Activated B cell treated with CpG ODN at 0.5 μM for 24 hours (primary cell): ENCODE measurements around the gene PTMA. TPM values are rescaled to one million over a fixed set of nuclear protein-coding genes. Genes with fewer than 3 reads are reported as not detected.

Source experiments
- ATAC-seq: fragments of 200-7000 bp; cut with Tn5 transposase; one replicate; pipeline ENCODE4 v1.10.0; 2021; ENCODE audit warnings: low read depth, mild to moderate bottlenecking, moderate library complexity
- CTCF ChIA-PET: fragments of 350-600 bp; sonication (Branson Sonifier 250); formaldehyde crosslinking; loops from one replicate; lab custom pipeline; 2021; ENCODE audit warnings: antibody characterized with exemption; lab: Charles Lee
- POLR2A ChIA-PET: fragments of 350-600 bp; sonication (Branson Sonifier 250); formaldehyde crosslinking; loops from one replicate; lab custom pipeline; 2021; ENCODE audit warnings: antibody characterized with exemption; lab: Charles Lee
- DNase-seq: peaks from one replicate; pipeline ENCODE4 v3.0.0; 2022
- H3K27ac Mint-ChIP-seq: one replicate; pipeline ENCODE4 v1.8.0; 2020; ENCODE audit warnings: mixed read lengths
- H3K27me3 Mint-ChIP-seq: one replicate; pipeline ENCODE4 v1.8.0; 2021; ENCODE audit warnings: mixed read lengths
- H3K36me3 Mint-ChIP-seq: one replicate; pipeline ENCODE4 v1.8.0; 2021; ENCODE audit warnings: low read depth, mixed read lengths
- H3K4me1 Mint-ChIP-seq: one replicate; pipeline ENCODE4 v1.8.0; 2021; ENCODE audit warnings: mixed read lengths
- H3K4me3 Mint-ChIP-seq: one replicate; pipeline ENCODE4 v1.8.0; 2020; ENCODE audit warnings: mild to moderate bottlenecking, mixed read lengths
- H3K9me3 Mint-ChIP-seq: one replicate; pipeline ENCODE4 v1.8.0; 2020; ENCODE audit warnings: mixed read lengths
- intact Hi-C: fragments of 100-400 bp; cut with micrococcal nuclease; formaldehyde crosslinking; loops from one replicate; pipeline ENCODE4 v1.15.1; 2024
- total RNA-seq: library from RNA; stranded (reverse); gene quantifications from 2 replicates; pipeline ENCODE4 v1.2.3, GENCODE V29; 2022
- TF ChIP-seq, protein P1 (sequence below): fragments of 200-600 bp; IDR thresholded peaks from one replicate; pipeline ENCODE4 v1.8.0; 2022; ENCODE audit warnings: antibody characterized with exemption, mild to moderate bottlenecking

Gene PTMA
- total RNA-seq, 1 donor from 2014 or later: 1,531 TPM

- Mint-ChIP-seq H3K36me3 (no peaks in the 10 kb centered on the region), H3K4me1 (peaks cover 33% of the 10 kb centered on the region), H3K9me3 (no peaks in the 10 kb centered on the region), H3K27ac (no peak overlapping the region), H3K4me3 (no peak overlapping the region), H3K27me3 (no peaks in the 10 kb centered on the region)
- ATAC-seq (no peak), DNase-seq (no peak)
- POLR2A ChIA-PET: interaction anchor here (1.8 to 12.0 kb wide), 3 partner anchors 10 to 27 kb away, joined by 5 to 280 read pairs (median 181); partner anchors contain the start of gene PTMA
- TF ChIP-seq, protein P1, sequence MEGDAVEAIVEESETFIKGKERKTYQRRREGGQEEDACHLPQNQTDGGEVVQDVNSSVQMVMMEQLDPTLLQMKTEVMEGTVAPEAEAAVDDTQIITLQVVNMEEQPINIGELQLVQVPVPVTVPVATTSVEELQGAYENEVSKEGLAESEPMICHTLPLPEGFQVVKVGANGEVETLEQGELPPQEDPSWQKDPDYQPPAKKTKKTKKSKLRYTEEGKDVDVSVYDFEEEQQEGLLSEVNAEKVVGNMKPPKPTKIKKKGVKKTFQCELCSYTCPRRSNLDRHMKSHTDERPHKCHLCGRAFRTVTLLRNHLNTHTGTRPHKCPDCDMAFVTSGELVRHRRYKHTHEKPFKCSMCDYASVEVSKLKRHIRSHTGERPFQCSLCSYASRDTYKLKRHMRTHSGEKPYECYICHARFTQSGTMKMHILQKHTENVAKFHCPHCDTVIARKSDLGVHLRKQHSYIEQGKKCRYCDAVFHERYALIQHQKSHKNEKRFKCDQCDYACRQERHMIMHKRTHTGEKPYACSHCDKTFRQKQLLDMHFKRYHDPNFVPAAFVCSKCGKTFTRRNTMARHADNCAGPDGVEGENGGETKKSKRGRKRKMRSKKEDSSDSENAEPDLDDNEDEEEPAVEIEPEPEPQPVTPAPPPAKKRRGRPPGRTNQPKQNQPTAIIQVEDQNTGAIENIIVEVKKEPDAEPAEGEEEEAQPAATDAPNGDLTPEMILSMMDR: no peak
- CTCF ChIA-PET: interaction anchor here (2.4 to 20.2 kb wide), 2 partner anchors 10 to 27 kb away, joined by 13 to 429 read pairs; no protein-coding TSS in a partner anchor
- intact Hi-C loops: loop anchor here (1.0 to 2.0 kb wide), 4 partner anchors 18 to 76 kb away; no protein-coding TSS in a partner anchor
These were observed 20.4 kb upstream of the PTMA start for GRCh38 chr2:231687961-231688360.

DNA sequence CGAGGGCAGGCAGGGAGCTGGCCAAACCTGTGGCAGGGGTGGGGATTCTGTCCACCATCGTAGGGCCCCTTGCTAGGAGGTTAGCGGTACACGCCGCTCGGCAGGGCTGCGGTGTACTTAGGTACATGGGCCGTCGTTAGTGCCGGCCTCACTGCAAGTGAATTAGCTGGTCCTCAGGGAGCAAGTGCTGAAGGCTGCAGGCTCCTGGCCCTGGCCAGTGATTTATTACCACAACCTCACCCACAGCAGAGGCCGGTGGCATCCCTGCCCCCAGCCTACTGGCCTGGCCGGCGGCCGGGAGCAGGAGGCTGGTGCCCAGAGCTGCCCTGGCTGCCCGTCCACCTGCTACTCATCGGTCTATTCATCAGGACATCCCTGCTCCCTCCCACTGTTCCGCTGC is 19.6 kb upstream of the PTMA start:
- Mint-ChIP-seq H3K27ac (no peak overlapping the region), H3K36me3 (no peaks in the 10 kb centered on the region), H3K27me3 (no peaks in the 10 kb centered on the region), H3K9me3 (no peaks in the 10 kb centered on the region), H3K4me1 (peaks cover 33% of the 10 kb centered on the region), H3K4me3 (no peak overlapping the region)
- intact Hi-C loops: no loop called here
- ChIA-PET CTCF (interaction anchor here (1.2 to 20.2 kb wide), 2 partner anchors 13 to 26 kb away, joined by 3 to 429 read pairs; no protein-coding TSS in a partner anchor), POLR2A (interaction anchor here (0.7 to 12.0 kb wide), 4 partner anchors 14 to 93 kb away, joined by 3 to 280 read pairs (median 92); partner anchors contain the start of genes PDE6D and PTMA)
- no peak for DNase-seq
- ATAC-seq: no peak
- TF ChIP-seq, protein P1: no peak

- Mint-ChIP-seq H3K27ac (no peak overlapping the region), H3K36me3 (no peaks in the 10 kb centered on the region), H3K9me3 (no peaks in the 10 kb centered on the region), H3K27me3 (no peaks in the 10 kb centered on the region), H3K4me1 (peaks cover 28% of the 10 kb centered on the region), H3K4me3 (no peak overlapping the region)
- ChIA-PET CTCF (interaction anchor here (1.2 to 20.2 kb wide), 2 partner anchors 14 to 25 kb away, joined by 3 to 429 read pairs; no protein-coding TSS in a partner anchor), POLR2A (interaction anchor here (0.7 to 12.0 kb wide), 4 partner anchors 14 to 92 kb away, joined by 3 to 280 read pairs (median 92); partner anchors contain the start of genes PDE6D and PTMA)
- intact Hi-C loops: no loop called here
- ATAC-seq (no peak), DNase-seq (no peak)
- TF ChIP-seq, protein P1: no peak
These were observed 19.0 kb upstream of the PTMA start for GRCh38 chr2:231689124-231689893.

DNA sequence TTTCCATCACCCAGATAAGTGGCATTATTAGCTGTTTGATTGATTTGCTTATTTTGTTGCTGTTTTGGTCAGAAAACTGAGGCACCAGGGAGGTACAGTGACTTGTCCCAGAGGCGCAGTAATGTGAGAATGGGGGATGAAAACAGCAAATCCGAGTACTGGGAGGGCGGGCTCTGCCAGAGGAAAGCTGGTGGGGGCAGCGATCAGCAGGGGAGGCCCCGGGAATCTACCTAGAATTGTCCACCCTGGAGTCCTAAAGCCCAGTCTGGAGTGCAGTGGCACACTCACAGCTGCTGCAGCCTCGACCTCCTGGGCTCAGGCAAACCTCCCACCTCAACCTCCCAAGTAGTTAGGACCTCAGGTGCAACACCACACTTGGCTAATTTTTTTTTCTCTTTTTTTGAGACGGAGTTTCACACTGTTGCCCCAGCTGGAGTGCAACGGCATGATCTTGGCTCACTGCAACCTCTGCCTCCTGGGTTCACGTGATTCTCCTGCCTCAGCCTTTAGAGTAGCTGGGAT is 17.0 kb upstream of the PTMA start:
- TF ChIP-seq, protein P1: no peak
- no peak overlapping the region for H3K27ac Mint-ChIP-seq
- DNase-seq (no peak), ATAC-seq (no peak)
- H3K4me3 Mint-ChIP-seq: no peak overlapping the region
- H3K27me3 Mint-ChIP-seq: no peaks in the 10 kb centered on the region
- ChIA-PET CTCF (interaction anchor here (0.6 kb wide), 1 partner anchor 63 kb away, joined by 4 read pairs; no protein-coding TSS in a partner anchor), POLR2A (interaction anchor here (0.8 to 1.3 kb wide), 3 partner anchors 15 to 24 kb away, joined by 3 to 5 read pairs (median 4); partner anchors contain the start of gene PTMA)
- H3K9me3 Mint-ChIP-seq: no peaks in the 10 kb centered on the region
- peaks cover 15% of the 10 kb centered on the region for H3K4me1 Mint-ChIP-seq
- intact Hi-C loops: no loop called here
- no peaks in the 10 kb centered on the region for H3K36me3 Mint-ChIP-seq

DNA sequence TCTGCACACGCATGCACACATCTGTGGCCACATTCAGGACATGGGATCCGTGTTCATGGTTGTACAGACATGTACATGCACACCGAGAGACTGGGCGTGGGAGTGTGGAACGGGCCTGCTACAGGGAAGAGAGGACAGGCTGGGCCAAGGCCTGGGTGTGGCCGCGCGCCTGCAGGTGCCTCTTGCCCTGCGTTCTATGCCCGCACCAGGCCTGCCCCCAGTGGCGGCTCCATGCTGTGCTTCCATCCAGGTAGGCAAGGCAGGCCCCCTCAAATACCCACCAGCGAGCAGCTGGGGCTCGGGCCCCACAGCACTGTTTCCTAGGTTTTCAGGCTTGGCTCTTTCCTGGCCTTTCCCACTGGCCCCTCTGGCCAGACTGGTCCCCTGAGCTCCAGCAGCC is 15.5 kb upstream of the PTMA start:
- Mint-ChIP-seq H3K4me3 (no peak overlapping the region), H3K36me3 (no peaks in the 10 kb centered on the region), H3K4me1 (peaks cover 3% of the 10 kb centered on the region), H3K9me3 (no peaks in the 10 kb centered on the region), H3K27ac (no peak overlapping the region), H3K27me3 (no peaks in the 10 kb centered on the region)
- TF ChIP-seq, protein P1: no peak
- intact Hi-C loops: no loop called here
- no peak for ATAC-seq
- DNase-seq: no peak
- ChIA-PET POLR2A (interaction anchor here (2.3 kb wide), 1 partner anchor 13 kb away, joined by 15 read pairs; no protein-coding TSS in a partner anchor), CTCF (interaction anchor here (1.5 kb wide), 1 partner anchor 15 kb away, joined by 6 read pairs; no protein-coding TSS in a partner anchor)
